ENCODE data around the gene SUMO4.

DNA sequence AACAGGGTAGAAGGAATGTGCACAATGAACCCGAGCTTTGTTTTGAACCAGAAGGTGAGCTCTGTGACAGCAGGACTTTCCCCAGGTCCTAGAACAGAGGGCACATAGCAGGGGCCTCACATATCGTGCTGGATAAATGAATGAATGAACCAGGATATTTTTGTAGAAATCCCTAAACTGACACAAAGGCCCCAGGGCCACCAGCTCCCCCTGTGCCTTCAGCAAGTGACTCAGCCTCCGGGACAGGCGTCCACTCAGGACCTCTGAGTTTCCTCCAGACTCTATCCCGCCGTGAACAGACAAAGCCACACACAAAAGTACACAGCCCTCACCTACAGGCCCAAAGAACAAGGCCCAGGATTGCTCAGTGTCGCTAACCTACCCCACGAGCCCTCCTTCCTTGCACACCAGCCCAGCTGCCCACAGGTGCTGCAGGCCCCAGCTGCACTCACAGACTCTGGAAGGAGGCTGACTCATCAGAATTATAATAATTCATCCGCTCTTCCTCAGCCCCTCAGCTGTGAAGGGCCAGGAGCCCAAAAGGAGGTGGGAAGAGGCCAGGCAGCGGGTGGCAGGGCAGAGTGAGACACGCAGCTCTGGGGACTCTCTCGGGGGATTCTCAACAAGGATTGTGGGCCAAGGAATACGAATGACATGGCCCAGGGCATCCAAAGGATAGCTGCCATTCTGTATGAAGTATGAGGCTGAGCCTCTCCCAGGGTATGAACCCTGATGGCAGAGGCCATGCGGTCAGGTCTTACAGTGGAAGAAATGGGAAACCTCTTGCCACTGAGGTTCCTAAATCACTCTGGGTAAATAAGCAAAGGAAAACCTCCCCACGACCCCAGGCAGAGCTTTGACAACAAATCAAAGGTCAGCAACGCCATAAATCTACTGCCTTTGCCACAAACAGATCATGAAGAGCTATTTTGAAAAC, 40.9 kb downstream of the SUMO4 start:
- TF ChIP-seq, protein P1, sequence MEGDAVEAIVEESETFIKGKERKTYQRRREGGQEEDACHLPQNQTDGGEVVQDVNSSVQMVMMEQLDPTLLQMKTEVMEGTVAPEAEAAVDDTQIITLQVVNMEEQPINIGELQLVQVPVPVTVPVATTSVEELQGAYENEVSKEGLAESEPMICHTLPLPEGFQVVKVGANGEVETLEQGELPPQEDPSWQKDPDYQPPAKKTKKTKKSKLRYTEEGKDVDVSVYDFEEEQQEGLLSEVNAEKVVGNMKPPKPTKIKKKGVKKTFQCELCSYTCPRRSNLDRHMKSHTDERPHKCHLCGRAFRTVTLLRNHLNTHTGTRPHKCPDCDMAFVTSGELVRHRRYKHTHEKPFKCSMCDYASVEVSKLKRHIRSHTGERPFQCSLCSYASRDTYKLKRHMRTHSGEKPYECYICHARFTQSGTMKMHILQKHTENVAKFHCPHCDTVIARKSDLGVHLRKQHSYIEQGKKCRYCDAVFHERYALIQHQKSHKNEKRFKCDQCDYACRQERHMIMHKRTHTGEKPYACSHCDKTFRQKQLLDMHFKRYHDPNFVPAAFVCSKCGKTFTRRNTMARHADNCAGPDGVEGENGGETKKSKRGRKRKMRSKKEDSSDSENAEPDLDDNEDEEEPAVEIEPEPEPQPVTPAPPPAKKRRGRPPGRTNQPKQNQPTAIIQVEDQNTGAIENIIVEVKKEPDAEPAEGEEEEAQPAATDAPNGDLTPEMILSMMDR (IDR thresholded peaks at IDR 0.05): no peak
- no peak for TF ChIP-seq POLR2AphosphoS5 (IDR thresholded peaks at IDR 0.05; ENCODE audit: low read depth, low read length)
